ENCODE measurements around the gene TTC34.
"Not testable (repeated sequence)": the region's sequence is repeated elsewhere in the genome, so short reads cannot be mapped to it uniquely, and the experiment has no call there.

- TF ChIP-seq, protein P1, sequence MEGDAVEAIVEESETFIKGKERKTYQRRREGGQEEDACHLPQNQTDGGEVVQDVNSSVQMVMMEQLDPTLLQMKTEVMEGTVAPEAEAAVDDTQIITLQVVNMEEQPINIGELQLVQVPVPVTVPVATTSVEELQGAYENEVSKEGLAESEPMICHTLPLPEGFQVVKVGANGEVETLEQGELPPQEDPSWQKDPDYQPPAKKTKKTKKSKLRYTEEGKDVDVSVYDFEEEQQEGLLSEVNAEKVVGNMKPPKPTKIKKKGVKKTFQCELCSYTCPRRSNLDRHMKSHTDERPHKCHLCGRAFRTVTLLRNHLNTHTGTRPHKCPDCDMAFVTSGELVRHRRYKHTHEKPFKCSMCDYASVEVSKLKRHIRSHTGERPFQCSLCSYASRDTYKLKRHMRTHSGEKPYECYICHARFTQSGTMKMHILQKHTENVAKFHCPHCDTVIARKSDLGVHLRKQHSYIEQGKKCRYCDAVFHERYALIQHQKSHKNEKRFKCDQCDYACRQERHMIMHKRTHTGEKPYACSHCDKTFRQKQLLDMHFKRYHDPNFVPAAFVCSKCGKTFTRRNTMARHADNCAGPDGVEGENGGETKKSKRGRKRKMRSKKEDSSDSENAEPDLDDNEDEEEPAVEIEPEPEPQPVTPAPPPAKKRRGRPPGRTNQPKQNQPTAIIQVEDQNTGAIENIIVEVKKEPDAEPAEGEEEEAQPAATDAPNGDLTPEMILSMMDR (IDR thresholded peaks at IDR 0.05) = not testable (repeated sequence)
- not testable (repeated sequence) for TF ChIP-seq POLR2A (IDR thresholded peaks at IDR 0.05)
Observed at GRCh38 chr1:2652152-2652925, 149.2 kb downstream of the TTC34 start.
